ENCODE measurements around the gene CNOT9.

The CNOT9 gene

DNA sequence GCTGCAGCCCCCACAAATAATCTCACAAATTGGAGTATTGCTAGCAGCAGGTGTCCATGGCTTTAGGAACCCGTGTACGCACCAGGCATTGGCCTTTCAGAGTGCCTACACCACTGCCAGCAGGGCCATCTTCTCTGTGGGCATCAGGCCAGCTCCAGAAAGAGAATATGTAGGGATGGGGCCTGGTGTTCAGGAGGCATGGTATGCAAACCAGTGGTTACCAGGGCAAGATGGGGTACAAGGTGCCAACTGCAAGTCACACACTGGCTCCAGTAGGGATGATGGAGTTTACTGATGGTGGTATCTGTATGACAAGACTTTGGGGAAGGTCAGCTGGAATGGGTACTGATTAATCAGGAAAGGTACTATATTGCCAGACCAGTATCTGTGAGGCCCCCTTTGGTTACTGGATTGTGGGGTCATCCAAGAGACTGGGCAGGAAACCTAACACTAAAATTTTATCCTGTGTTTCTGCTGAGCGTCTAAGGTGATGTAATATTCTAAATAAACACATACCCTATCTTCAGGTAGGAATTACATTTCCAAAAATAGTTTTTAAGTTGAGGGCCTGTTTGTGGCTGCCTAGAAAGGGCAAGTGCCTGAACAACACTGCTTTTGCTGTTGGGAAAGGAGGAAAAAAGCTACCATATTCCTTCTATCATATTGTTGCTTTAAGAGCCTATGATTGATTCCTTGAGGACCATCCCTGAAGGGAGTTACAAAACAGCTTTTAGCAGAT is 9.0 kb downstream of the CNOT9 start:
- no peak for DNase-seq (ENCODE audit: low read depth in 2 of 2)

DNA sequence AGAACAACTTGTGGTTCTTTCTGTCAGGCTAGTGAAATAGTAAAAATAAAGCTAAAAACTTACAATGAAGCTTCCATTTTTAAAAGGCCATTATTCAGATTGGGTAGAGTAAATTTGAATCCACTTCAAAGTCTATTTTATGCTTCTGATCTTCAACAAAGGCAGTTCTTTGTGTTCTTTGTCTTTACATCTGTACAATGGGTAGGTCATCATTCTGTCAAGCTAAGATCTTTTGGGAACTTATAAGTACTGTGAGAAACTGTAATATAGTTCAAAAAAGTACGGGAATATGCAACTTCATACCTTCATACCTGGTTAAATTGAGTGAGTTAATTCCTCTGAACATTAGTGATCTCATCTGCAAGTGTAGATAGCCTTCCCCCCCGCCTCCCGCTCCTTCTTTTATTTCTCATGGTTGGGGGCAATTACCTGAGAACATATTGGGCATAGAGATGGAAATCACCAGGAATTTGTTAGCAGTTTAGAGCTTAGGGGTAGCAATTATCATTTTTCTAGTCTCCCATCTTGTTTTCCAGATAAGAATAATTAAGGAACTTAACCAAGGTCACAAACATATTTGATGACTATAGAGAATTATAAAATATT is 9.7 kb downstream of the CNOT9 start:
- DNase-seq (ENCODE audit: low read depth in 2 of 2) = no peak

DNA sequence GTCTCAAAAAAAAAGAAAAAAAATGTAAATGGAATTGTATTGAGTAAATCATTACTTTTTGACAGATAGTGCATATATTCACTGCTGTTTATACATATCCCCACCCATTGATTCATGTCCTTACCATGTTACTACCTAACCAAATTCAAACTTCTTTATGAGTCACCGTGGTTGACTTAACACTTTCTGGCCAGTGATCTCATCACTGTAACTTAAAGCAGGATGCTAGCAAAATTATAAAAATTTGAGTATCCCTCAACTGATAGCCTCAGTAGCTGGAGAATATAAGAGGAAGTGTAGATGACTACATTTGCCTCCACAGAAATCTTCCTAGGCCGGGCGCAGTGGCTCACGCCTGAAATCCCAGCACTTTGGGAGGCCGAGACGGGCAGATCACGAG is 13.4 kb downstream of the CNOT9 start:
- DNase-seq (ENCODE audit: low read depth in 2 of 2) = no peak

DNA sequence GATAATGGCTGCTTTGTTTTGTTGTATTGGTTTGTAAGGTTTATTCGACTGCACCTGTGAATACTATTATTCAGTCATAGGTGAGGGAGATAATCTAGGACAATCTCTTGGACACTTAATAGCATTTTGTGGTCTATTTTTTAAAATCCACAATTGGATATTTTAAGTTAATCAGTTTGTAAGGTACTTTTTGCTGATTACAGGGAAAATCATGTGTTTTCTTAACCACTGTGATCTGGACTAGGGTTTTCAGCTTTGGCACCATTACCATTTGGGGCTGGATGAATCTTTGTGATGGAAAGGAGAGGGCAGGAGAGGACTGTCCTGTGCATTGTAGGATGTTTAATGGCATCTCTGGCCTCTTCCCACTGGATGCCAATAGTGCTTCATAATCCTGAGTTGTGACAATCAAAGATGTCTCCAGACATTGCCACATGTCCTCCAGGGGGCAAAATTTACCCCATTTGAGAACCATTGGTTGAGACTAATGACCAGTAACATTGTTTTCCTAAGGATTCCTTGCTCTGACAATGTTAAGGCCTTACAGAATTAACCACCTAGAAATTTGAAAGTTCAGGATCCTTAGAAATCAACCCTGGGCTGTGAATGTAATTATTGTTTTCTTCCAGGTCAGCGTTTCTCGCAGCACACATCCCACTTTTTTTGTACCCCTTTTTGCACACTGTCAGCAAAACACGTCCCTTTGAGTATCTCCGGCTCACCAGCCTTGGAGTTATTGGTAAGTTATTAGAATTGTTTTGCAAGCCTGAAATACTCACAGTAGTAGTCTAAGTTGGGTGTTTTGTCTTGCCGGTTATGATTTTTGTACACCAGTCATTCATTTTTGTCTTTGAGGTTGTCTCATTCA is 15.6 kb downstream of the CNOT9 start:
- no peak for DNase-seq (ENCODE audit: low read depth in 2 of 2)

DNA sequence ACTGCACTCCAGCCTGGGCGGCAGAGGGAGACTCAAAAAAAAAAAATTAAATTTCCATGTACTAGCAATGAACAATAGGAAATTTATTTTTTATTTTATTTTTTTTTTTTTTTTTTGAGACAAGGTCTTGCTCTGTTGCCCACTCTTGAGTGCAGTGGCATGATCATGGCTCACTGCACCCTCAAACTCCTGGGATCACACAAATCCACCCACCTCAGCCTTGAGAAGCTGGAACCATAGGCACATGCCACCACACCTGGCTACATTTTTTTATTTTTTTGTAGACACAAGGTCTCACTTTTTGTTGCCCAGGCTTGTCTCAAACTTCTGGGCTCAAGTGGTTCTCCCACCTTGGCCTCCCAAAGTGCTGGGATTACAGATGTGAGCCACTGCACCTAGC is 16.9 kb downstream of the CNOT9 start:
- DNase-seq (ENCODE audit: low read depth in 2 of 2) = no peak

GRCh38 chr2:218605432-218605831 is 36.8 kb downstream of the CNOT9 start:
- no peak for DNase-seq (ENCODE audit: low read depth in 2 of 2)

DNA sequence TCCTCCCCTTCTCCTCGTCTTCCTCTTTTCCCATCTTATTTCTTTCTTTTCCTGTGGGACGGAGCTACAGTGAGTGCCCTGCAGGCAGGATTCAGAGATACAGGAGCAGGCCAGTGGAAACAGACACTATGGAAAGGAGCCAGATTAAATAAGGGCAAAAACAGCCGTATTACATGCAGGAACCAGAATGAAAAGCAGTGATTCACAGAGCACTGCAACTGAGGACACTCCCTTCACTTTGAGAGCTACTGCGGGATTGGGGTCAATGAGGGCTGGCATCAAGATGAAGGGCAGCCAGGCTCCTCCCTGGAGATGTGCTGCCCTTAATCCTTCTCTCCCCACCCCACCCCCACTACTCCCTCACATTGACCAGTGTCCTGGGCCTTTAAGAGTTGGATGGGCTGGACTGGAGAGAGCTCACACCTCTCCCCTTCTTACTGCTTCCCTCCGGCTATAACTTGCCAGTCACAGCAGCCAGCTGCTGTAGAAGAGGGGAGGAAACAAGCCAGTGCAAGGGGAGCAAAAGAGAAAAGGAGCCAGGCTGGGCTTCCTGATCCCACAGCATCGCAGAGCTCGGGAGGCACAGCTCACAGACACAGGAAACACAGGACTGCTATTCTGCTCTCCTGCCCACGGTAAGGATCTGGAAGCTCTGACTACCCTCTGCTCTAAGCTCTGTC is 38.9 kb downstream of the CNOT9 start, which contains the start of gene PLCD4:
PLCD4 (plus strand) TSS at position 464 of the 680 bp plus-strand sequence. CDS start 7,841 bp downstream, outside the sequence.
- DNase-seq (ENCODE audit: low read depth in 2 of 2) = no peak

DNA sequence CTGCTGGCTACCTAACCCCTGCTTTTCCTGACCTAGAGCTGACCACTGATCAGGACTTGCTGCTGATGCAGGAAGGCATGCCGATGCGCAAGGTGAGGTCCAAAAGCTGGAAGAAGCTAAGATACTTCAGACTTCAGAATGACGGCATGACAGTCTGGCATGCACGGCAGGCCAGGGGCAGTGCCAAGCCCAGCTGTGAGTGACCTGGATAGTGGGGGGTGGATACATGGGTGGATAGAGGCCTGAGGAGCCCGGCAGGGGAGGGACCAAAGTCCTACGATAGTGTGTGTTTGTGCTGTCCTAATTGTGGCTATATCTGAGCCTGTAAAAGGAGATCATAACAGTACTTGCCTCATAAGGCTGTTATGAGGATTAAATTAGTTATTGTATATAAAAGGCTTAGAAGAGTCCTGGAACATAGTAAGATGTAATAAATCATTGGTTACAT is 47.3 kb downstream of the CNOT9 start:
- no peak for DNase-seq (ENCODE audit: low read depth in 2 of 2)

- no peak for DNase-seq (ENCODE audit: low read depth in 2 of 2)
Measured at GRCh38 chr2:218618102-218618860, 49.6 kb downstream of the CNOT9 start.

DNA sequence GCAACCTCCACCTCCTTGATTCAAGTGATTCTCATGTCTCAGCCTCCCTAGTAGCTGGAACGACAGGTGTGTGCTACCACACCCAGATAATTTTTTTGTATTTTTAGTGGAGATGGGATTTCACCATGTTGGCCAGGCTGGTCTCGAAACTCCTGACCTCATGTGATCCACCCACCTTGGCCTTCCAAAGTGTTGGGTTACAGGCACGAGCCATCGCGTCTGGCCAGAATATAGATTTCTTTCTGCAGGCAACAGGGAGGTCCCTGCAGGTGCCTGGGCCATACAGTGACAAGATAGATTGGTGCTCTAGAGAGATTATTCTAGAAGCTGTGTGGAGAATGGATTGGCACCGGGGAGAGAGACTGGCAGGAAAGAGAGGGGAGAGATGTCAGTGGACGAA is 52.4 kb downstream of the CNOT9 start:
- no peak for DNase-seq (ENCODE audit: low read depth in 2 of 2)

DNA sequence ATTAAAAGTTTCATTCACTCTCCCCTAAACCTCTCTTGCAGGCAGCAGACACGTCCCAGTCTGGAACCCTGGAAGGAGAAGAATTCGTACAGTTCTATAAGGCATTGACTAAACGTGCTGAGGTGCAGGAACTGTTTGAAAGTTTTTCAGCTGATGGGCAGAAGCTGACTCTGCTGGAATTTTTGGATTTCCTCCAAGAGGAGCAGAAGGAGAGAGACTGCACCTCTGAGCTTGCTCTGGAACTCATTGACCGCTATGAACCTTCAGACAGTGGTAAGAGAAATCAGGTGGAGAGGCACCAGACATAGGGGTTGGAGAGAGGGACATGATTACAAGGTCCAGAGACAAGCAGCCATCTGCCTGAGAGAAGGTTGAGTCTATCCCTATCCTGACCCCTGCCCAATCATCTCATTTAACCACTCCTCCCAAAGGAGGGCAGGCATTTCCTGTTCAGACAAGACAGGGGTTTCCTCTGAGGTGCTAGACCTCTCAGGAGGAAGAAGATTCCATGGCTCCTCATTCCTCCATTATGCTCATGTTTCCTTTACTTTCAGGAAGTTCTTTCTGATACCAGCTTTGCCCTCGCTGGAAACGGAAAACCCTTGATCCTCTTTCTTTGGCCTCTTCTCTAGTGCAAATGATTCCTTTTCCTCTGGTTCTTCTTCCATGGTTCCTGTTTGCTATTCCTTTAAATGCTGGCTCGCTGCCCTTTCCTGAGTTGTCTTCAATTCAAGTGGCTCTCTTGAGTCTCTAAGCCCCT is 54.1 kb downstream of the CNOT9 start:
- DNase-seq (ENCODE audit: low read depth in 2 of 2) = no peak

- DNase-seq (ENCODE audit: low read depth in 2 of 2) = no peak
Measured at GRCh38 chr2:218623366-218623705, 54.7 kb downstream of the CNOT9 start.

- DNase-seq (ENCODE audit: low read depth in 2 of 2) = no peak
Measured at GRCh38 chr2:218626369-218626768, 57.7 kb downstream of the CNOT9 start.

DNA sequence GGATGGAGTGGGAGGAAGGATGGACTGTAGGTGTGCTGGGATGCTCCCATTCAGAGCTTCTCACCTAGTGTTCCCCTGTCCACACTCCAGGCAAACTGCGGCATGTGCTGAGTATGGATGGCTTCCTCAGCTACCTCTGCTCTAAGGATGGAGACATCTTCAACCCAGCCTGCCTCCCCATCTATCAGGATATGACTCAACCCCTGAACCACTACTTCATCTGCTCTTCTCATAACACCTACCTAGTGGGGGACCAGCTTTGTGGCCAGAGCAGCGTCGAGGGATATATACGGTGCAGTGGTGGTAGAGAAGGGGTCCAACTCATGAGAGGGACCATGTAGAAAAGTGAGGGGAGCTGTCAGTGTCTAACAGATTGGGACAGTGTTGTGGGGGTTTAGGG is 59.3 kb downstream of the CNOT9 start:
- no peak for DNase-seq (ENCODE audit: low read depth in 2 of 2)

DNA sequence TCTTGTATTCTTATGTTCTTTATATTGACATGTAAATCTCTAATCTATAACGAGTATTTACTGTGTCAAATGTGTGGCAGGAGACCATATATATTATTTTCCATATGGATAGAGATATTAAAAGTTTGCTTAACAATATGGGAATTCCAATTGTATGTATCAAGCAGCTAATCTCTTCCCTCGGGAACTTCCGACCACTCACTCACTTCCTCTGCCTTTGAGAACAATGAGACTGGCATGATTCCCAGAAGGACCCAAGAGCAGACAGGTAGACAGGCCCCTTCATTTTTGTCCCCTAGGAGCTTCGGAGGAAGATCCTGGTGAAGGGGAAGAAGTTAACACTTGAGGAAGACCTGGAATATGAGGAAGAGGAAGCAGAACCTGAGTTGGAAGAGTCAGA is 63.2 kb downstream of the CNOT9 start:
- no peak for DNase-seq (ENCODE audit: low read depth in 2 of 2)

GRCh38 chr2:218635719-218636118 is 67.1 kb downstream of the CNOT9 start:
- no peak for DNase-seq (ENCODE audit: low read depth in 2 of 2)

GRCh38 chr2:218638372-218638771 is 69.7 kb downstream of the CNOT9 start:
- no peak for DNase-seq (ENCODE audit: low read depth in 2 of 2)

GRCh38 chr2:218642121-218642656 is 73.5 kb downstream of the CNOT9 start:
- DNase-seq (ENCODE audit: low read depth in 2 of 2) = no peak

DNA sequence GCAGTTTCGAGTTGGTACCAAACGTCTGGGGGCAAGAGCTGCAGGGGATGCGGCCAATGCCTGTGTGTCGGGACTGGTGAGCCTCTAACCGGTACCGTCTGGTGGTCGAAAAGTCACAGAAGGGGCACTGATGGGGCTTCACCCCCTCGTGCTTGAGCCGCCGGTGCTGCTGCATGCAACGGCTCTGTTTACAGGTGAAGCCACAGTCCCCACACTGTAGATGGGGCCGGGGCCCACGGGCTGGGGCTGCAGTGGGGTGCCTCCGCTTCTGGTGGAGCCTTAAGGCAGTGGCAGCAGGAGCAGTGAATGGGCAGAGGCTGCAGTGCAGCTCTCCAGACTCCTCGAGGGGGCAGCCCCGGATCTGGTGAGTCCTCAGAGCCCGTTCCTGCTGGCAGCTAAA is 74.1 kb downstream of the CNOT9 start:
- DNase-seq (ENCODE audit: low read depth in 2 of 2) = no peak

DNA sequence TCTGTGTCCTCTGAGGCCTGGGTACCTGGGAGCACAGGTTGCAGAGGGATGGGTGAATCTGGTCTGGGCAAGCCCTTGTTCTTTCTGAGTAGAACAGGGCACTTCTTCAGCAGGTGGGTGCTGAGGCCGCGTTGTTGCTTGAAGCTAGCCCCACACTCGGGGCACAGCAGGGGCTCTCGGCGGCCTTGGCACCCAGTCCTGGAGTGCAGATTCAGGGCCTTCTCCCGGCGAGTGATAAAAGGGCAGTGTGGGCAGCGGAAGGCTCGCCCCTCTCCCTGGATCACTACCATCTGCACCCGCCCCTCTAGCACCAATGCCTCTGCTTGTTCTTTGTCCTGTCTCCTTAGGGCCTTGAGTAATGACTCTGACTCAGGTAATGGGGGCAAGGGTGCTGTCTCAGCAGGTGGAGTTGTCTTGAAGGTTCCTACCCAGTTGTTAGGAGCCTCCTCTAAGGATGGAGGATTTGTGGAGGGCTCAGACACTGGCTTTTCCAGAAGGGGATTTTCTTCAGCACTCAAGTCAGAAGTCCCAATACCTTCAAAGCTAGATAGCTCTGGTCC is 75.2 kb downstream of the CNOT9 start:
- no peak for DNase-seq (ENCODE audit: low read depth in 2 of 2)

All from stimulated activated CD4-positive, alpha-beta T cell treated with anti-CD3 and anti-CD28 coated beads, Interleukin-1b, Interleukin-23, amount 100 ng/mL, for 1 hour (primary cell).